ENCODE measurements around the gene ZNF398.

The ZNF398 gene

DNA sequence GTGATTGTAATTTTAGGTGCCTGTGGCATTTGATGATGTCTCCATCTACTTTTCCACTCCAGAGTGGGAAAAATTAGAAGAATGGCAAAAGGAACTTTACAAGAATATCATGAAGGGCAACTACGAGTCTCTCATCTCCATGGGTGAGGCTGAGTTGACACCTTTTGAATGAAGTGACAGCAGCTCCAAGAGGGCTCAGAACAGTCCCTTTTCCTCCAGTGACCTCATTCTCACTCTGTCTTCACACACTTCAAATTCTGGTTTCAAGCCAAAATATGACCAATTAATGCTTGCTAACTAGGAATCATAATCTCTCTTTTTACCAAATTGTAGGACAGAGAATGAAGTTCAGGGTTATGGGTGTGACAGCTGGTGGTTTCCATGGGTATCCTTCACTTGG is 18.9 kb downstream of the ZNF398 start:
- Histone ChIP-seq H3K4me3 (ENCODE audit: low read depth, low read length) (no peak overlapping the region), H3K4me1 (ENCODE audit: control insufficient read depth, insufficient read depth, low read length) (0 out of 2 replicates have a peak, but pooled peaks cover 3% of the 10 kb centered on the region), H3K9me3 (ENCODE audit: control insufficient read depth, insufficient read depth, low read depth, low read length) (no peaks in the 10 kb centered on the region), H3K36me3 (ENCODE audit: control insufficient read depth in 2 of 2, insufficient read depth in 1 of 2, low read length in 2 of 2) (peaks cover 63 to 82% of the 10 kb centered on the region in 2 experiments), H3K27ac (ENCODE audit: extremely low read depth, low read depth, low read length) (no peak overlapping the region)
- ChIA-PET POLR2A (no interaction called here), CTCF (interaction anchor here (0.7 to 1.4 kb wide), 2 partner anchors 100 to 101 kb away, joined by 3 read pairs; no protein-coding TSS in a partner anchor)
- TF ChIP-seq, protein P1, sequence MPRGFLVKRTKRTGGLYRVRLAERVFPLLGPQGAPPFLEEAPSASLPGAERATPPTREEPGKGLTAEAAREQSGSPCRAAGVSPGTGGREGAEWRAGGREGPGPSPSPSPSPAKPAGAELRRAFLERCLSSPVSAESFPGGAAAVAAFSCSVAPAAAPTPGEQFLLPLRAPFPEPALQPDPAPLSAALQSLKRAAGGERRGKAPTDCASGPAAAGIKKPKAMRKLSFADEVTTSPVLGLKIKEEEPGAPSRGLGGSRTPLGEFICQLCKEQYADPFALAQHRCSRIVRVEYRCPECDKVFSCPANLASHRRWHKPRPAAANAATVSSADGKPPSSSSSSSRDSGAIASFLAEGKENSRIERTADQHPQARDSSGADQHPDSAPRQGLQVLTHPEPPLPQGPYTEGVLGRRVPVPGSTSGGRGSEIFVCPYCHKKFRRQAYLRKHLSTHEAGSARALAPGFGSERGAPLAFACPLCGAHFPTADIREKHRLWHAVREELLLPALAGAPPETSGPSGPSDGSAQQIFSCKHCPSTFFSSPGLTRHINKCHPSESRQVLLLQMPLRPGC (tag by site-specific recombination; IDR thresholded peaks at IDR 0.05): no peak
- TF ChIP-seq KLF1 (tag by site-specific recombination; IDR thresholded peaks at IDR 0.05) (no peak), ZNF623 (tag by site-specific recombination; IDR thresholded peaks at IDR 0.05) (no peak)
- TF ChIP-seq, protein P2, sequence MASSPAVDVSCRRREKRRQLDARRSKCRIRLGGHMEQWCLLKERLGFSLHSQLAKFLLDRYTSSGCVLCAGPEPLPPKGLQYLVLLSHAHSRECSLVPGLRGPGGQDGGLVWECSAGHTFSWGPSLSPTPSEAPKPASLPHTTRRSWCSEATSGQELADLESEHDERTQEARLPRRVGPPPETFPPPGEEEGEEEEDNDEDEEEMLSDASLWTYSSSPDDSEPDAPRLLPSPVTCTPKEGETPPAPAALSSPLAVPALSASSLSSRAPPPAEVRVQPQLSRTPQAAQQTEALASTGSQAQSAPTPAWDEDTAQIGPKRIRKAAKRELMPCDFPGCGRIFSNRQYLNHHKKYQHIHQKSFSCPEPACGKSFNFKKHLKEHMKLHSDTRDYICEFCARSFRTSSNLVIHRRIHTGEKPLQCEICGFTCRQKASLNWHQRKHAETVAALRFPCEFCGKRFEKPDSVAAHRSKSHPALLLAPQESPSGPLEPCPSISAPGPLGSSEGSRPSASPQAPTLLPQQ (tag by site-specific recombination; IDR thresholded peaks at IDR 0.05): no peak
- TF ChIP-seq, protein P3, sequence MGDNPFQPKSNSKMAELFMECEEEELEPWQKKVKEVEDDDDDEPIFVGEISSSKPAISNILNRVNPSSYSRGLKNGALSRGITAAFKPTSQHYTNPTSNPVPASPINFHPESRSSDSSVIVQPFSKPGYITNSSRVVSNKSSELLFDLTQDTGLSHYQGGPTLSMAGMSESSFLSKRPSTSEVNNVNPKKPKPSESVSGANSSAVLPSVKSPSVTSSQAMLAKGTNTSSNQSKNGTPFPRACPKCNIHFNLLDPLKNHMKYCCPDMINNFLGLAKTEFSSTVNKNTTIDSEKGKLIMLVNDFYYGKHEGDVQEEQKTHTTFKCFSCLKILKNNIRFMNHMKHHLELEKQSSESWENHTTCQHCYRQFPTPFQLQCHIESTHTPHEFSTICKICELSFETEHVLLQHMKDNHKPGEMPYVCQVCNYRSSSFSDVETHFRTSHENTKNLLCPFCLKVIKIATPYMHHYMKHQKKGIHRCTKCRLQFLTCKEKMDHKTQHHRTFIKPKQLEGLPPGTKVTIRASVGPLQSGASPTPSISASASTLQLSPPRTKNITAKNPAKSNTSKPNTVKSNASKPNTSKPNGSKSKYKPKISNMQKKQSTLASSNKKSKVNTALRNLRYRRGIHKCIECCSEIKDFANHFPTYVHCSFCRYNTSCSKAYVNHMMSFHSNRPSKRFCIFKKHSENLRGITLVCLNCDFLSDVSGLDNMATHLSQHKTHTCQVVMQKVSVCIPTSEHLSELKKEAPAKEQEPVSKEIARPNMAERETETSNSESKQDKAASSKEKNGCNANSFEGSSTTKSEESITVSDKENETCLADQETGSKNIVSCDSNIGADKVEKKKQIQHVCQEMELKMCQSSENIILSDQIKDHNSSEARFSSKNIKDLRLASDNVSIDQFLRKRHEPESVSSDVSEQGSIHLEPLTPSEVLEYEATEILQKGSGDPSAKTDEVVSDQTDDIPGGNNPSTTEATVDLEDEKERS (tag by site-specific recombination; IDR thresholded peaks at IDR 0.05): no peak

DNA sequence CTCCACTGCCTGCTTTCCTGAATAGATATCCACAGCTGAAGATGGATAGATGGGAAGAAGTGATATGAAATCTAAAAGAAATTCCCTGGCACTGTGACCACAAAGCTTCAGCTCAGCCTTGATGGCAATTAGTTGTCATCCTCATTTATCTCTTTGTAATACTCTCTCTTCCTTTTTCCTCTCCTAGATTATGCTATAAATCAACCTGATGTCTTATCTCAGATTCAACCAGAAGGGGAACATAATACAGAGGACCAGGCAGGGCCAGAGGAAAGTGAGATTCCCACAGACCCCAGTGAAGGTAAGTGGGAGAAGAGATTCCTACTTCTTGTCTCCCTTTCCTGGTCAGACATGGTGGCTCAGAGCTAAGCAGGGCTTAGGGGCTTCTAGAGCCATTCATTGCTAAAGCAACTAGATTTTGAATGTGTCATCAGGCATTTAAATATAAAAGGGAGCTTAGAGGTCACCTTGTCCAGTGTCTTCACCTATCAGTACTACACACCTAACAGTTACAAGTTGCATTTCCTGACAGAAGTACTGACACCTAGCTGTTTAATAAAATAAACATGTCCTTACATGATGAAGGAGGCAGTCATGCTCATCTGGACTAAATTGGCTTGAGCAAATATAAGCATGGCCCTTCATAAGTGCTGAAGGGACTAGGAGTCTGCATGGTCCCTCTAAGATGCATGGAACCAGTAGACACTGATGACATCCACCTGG is 19.5 kb downstream of the ZNF398 start:
- ChIA-PET CTCF (interaction anchor here (0.5 to 1.4 kb wide), 4 partner anchors 15 to 168 kb away, joined by 3 to 6 read pairs (median 4); no protein-coding TSS in a partner anchor), POLR2A (no interaction called here)
- Histone ChIP-seq H3K4me3 (ENCODE audit: low read depth, low read length) (no peak overlapping the region), H3K36me3 (ENCODE audit: control insufficient read depth in 2 of 2, insufficient read depth in 1 of 2, low read length in 2 of 2) (peaks cover 62 to 79% of the 10 kb centered on the region in 2 experiments), H3K4me1 (ENCODE audit: control insufficient read depth, insufficient read depth, low read length) (no peaks in the 10 kb centered on the region), H3K9me3 (ENCODE audit: control insufficient read depth, insufficient read depth, low read depth, low read length) (no peaks in the 10 kb centered on the region), H3K27ac (ENCODE audit: extremely low read depth, low read depth, low read length) (no peak overlapping the region)
- TF ChIP-seq ZFP69B (tag by site-specific recombination; IDR thresholded peaks at IDR 0.05) (no peak), YY2 (tag by site-specific recombination; IDR thresholded peaks at IDR 0.05) (no peak), SP7 (tag by site-specific recombination; IDR thresholded peaks at IDR 0.05) (no peak), OVOL3 (tag by site-specific recombination; IDR thresholded peaks at IDR 0.05) (no peak), ZNF157 (tag by site-specific recombination; IDR thresholded peaks at IDR 0.05) (no peak), ZNF530 (tag by site-specific recombination; IDR thresholded peaks at IDR 0.05; ENCODE audit: low read depth) (no peak), ZNF658 (tag by site-specific recombination; IDR thresholded peaks at IDR 0.05) (no peak), ZNF792 (tag by site-specific recombination; IDR thresholded peaks at IDR 0.05) (no peak), ZNF544 (tag by site-specific recombination; IDR thresholded peaks at IDR 0.05) (no peak), BCL11A (tag by site-specific recombination; IDR thresholded peaks at IDR 0.05; ENCODE audit: low read depth) (no peak), ZNF202 (tag by site-specific recombination; IDR thresholded peaks at IDR 0.05; ENCODE audit: borderline replicate concordance) (no peak)
- TF ChIP-seq, protein P4, sequence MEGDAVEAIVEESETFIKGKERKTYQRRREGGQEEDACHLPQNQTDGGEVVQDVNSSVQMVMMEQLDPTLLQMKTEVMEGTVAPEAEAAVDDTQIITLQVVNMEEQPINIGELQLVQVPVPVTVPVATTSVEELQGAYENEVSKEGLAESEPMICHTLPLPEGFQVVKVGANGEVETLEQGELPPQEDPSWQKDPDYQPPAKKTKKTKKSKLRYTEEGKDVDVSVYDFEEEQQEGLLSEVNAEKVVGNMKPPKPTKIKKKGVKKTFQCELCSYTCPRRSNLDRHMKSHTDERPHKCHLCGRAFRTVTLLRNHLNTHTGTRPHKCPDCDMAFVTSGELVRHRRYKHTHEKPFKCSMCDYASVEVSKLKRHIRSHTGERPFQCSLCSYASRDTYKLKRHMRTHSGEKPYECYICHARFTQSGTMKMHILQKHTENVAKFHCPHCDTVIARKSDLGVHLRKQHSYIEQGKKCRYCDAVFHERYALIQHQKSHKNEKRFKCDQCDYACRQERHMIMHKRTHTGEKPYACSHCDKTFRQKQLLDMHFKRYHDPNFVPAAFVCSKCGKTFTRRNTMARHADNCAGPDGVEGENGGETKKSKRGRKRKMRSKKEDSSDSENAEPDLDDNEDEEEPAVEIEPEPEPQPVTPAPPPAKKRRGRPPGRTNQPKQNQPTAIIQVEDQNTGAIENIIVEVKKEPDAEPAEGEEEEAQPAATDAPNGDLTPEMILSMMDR (tag by site-specific recombination; IDR thresholded peaks at IDR 0.05): no peak
- TF ChIP-seq, protein P5, sequence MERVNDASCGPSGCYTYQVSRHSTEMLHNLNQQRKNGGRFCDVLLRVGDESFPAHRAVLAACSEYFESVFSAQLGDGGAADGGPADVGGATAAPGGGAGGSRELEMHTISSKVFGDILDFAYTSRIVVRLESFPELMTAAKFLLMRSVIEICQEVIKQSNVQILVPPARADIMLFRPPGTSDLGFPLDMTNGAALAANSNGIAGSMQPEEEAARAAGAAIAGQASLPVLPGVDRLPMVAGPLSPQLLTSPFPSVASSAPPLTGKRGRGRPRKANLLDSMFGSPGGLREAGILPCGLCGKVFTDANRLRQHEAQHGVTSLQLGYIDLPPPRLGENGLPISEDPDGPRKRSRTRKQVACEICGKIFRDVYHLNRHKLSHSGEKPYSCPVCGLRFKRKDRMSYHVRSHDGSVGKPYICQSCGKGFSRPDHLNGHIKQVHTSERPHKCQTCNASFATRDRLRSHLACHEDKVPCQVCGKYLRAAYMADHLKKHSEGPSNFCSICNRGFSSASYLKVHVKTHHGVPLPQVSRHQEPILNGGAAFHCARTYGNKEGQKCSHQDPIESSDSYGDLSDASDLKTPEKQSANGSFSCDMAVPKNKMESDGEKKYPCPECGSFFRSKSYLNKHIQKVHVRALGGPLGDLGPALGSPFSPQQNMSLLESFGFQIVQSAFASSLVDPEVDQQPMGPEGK (tag by site-specific recombination; IDR thresholded peaks at IDR 0.05): no peak

Measured in HEK293 (cell line).